Mammary epithelial cell (primary cell): Measurements from ENCODE around the gene TXK.

Experiments
- CTCF ChIP-seq, 2 donors: IDR thresholded peaks in 1 of 2; conservative IDR thresholded peaks in 1 of 2; 2 replicates each; pipeline ENCODE4 v1.5.1; 2011 to 2012; ENCODE audit warnings: inconsistent platforms in 2 of 2, low read length in 2 of 2, mild to moderate bottlenecking in 2 of 2, control low read depth in 1 of 2, low read depth in 1 of 2; ENCODE audit not compliant: insufficient read depth in 1 of 2; ENCODE audit errors: extremely low read depth in 1 of 2
- EZH2 ChIP-seq: IDR thresholded peaks from 2 replicates; pipeline ENCODE4 v1.6.1; 2012; ENCODE audit warnings: low read length, inconsistent platforms, borderline replicate concordance

- no peak for TF ChIP-seq CTCF (conservative IDR thresholded peaks at IDR 0.05 in 1 of 2, IDR thresholded peaks at IDR 0.05 in 1 of 2; ENCODE audit: extremely low read depth in 1 of 2, insufficient read depth in 1 of 2, low read depth in 1 of 2, low read length in 2 of 2)
- TF ChIP-seq EZH2, result no peak
Observed at GRCh38 chr4:48017108-48017571, 116.9 kb downstream of the TXK start.
